ENCODE data around the gene TBCA. TPM values are rescaled to one million over a fixed set of nuclear protein-coding genes. Genes with fewer than 3 reads are reported as not detected.
"Not testable (repeated sequence)": the region's sequence is repeated elsewhere in the genome, so short reads cannot be mapped to it uniquely, and the experiment has no call there.

Gene TBCA
- total RNA-seq, 2 experiments from 2014 or later, result 174 to 268 TPM

DNA sequence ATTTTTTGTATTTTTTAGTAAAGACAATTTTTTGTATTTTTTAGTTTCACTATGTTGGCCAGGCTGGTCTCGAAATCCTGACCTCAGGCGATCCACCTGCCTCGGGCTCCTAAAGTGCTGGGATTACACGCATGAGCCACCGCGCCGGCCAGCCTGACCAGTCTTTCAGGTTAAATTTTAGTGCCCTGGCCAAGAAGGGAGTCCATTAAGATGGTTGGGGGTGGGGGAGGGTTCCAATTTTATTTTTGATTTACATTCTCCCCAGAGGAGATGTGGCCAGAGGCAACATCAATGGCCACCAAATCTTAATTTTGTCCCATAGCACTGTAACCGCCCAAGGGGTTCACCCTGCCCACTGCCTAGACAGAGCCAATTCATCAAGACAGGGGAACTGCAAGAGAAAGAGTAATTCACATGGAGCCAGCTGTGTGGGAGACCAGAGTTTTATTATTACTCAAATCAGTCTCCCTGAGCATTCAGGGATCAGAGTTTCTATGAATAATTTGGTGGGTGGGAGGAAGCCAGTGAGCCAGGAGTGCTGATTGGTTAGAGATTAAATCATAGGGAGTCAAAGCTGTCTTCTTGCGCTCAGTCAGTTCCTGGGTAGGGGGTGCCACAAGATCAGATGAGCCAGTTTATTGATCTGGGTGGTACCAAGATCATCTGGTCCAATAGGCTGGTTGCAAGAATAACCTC, 24.7 kb downstream of the TBCA start:
- DNase-seq (ENCODE audit: low spot score), result no peak
- Histone ChIP-seq H4K20me1 (ENCODE audit: insufficient read depth, low read length) (peaks cover 4% of the 10 kb centered on the region; the same call in 1 of the 2 replicates), H3K4me2 (ENCODE audit: low read length) (no peak overlapping the region), H3K9me2 (ENCODE audit: insufficient read depth, low read length) (no peaks in the 10 kb centered on the region), H3K4me3 (ENCODE audit: low read depth, low read length, poor library complexity, severe bottlenecking) (no peak overlapping the region), H3K9me3 (ENCODE audit: low read length) (0 out of 2 replicates have a peak, but pooled peaks cover 5% of the 10 kb centered on the region), H3K27ac (ENCODE audit: low read depth, low read length, poor library complexity, severe bottlenecking) (no peak overlapping the region), H3K4me1 (ENCODE audit: insufficient read depth, low read length, poor library complexity, severe bottlenecking) (no peaks in the 10 kb centered on the region), H2AFZ (ENCODE audit: low read length) (no peak overlapping the region), H3K79me2 (ENCODE audit: insufficient read depth, low read depth, low read length) (peaks cover 98% of the 10 kb centered on the region), H3K36me3 (ENCODE audit: insufficient read depth, low read length) (peaks cover 10% of the 10 kb centered on the region)
- intact Hi-C loops (cut with micrococcal nuclease; ENCODE audit: unreplicated experiment), result no loop called here
- TF ChIP-seq EZH2phosphoT487 (IDR thresholded peaks at IDR 0.05; ENCODE audit: borderline replicate concordance, low read depth, low read length), result no peak
- TF ChIP-seq, protein P1, sequence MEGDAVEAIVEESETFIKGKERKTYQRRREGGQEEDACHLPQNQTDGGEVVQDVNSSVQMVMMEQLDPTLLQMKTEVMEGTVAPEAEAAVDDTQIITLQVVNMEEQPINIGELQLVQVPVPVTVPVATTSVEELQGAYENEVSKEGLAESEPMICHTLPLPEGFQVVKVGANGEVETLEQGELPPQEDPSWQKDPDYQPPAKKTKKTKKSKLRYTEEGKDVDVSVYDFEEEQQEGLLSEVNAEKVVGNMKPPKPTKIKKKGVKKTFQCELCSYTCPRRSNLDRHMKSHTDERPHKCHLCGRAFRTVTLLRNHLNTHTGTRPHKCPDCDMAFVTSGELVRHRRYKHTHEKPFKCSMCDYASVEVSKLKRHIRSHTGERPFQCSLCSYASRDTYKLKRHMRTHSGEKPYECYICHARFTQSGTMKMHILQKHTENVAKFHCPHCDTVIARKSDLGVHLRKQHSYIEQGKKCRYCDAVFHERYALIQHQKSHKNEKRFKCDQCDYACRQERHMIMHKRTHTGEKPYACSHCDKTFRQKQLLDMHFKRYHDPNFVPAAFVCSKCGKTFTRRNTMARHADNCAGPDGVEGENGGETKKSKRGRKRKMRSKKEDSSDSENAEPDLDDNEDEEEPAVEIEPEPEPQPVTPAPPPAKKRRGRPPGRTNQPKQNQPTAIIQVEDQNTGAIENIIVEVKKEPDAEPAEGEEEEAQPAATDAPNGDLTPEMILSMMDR (conservative IDR thresholded peaks at IDR 0.05; ENCODE audit: low read length), result no peak
- BruUV-seq (replicated peaks), result no TSS peak
- ChIA-PET CTCF (ENCODE audit: unreplicated experiment) (no interaction called here), POLR2A (interaction anchor here (0.6 to 0.7 kb wide), 2 partner anchors 13 to 225 kb away, joined by 3 read pairs; no protein-coding TSS in a partner anchor)

DNA sequence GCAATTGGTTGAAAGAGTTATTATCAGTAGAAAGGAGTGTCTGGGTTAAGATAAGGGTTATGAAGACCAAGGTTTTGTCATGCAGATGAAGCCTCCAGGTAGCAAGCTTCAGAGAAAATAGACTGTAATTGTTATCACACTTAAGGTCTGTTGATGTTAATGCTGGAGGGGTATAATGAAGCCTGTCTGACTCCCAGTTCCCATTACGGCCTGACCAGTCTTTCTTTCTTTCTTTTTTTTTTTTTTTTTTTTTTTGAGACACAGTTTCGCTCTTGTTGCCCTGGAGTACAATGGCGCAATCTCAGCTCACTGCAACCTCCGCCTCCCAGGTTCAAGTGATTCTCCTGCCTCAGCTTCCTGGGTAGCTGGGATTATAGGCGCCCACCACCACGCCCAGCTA, 25.2 kb downstream of the TBCA start:
- H3K9me3 ChIP-seq (ENCODE audit: low read length); H2AFZ ChIP-seq (ENCODE audit: low read length); DNase-seq (ENCODE audit: low spot score); H4K20me1 ChIP-seq (ENCODE audit: insufficient read depth, low read length); BruUV-seq (replicated peaks); H3K27ac ChIP-seq (ENCODE audit: low read depth, low read length, poor library complexity, severe bottlenecking); CTCF ChIA-PET (ENCODE audit: unreplicated experiment); H3K9me2 ChIP-seq (ENCODE audit: insufficient read depth, low read length); H3K36me3 ChIP-seq (ENCODE audit: insufficient read depth, low read length); intact Hi-C loops (cut with micrococcal nuclease; ENCODE audit: unreplicated experiment); H3K4me1 ChIP-seq (ENCODE audit: insufficient read depth, low read length, poor library complexity, severe bottlenecking); H3K4me3 ChIP-seq (ENCODE audit: low read depth, low read length, poor library complexity, severe bottlenecking); H3K4me2 ChIP-seq (ENCODE audit: low read length): not testable (repeated sequence)
- POLR2A ChIA-PET, result interaction anchor here (0.8 kb wide), 1 partner anchor 65 kb away, joined by 3 read pairs; no protein-coding TSS in a partner anchor
- peaks cover 98% of the 10 kb centered on the region for H3K79me2 ChIP-seq (ENCODE audit: insufficient read depth, low read depth, low read length)

DNA sequence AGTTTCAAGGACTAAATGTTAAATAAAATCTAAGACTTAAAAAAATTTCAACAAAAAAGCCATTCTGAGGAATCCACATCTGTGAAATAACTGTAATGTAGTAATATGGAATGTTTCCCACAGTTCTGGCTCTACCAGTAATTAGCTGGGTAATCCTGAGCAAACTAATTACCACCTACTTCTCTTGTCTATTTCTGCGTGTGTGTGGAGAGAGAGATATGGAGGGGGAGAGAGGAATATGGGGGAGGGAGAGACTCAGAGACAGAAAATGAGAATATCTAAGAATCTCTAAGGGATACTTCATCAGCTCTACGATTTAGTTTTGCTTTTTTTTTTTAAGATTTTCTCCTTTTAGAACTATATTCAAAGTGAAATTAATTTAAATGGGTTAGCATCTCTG, 28.0 kb downstream of the TBCA start:
- Histone ChIP-seq H3K9me3 (ENCODE audit: low read length) (no peaks in the 10 kb centered on the region), H2AFZ (ENCODE audit: low read length) (no peak overlapping the region), H3K9me2 (ENCODE audit: insufficient read depth, low read length) (no peaks in the 10 kb centered on the region), H3K27ac (ENCODE audit: low read depth, low read length, poor library complexity, severe bottlenecking) (no peak overlapping the region), H3K4me2 (ENCODE audit: low read length) (no peak overlapping the region), H4K20me1 (ENCODE audit: insufficient read depth, low read length) (0 out of 2 replicates have a peak, but pooled peaks cover 5% of the 10 kb centered on the region), H3K4me1 (ENCODE audit: insufficient read depth, low read length, poor library complexity, severe bottlenecking) (no peaks in the 10 kb centered on the region), H3K79me2 (ENCODE audit: insufficient read depth, low read depth, low read length) (peaks cover 93% of the 10 kb centered on the region), H3K36me3 (ENCODE audit: insufficient read depth, low read length) (peaks cover 21% of the 10 kb centered on the region), H3K4me3 (ENCODE audit: low read depth, low read length, poor library complexity, severe bottlenecking) (no peak overlapping the region)
- no peak for DNase-seq (ENCODE audit: low spot score)
- intact Hi-C loops (cut with micrococcal nuclease; ENCODE audit: unreplicated experiment), result no loop called here
- no TSS peak for BruUV-seq (replicated peaks)
- CTCF ChIA-PET (ENCODE audit: unreplicated experiment), result no interaction called here
- TF ChIP-seq EZH2phosphoT487 (IDR thresholded peaks at IDR 0.05; ENCODE audit: borderline replicate concordance, low read depth, low read length), result no peak
- TF ChIP-seq, protein P1 (conservative IDR thresholded peaks at IDR 0.05; ENCODE audit: low read length), result no peak
- POLR2A ChIA-PET, result interaction anchor here (0.7 to 1.1 kb wide), 2 partner anchors 19 to 21 kb away, joined by 3 read pairs; no protein-coding TSS in a partner anchor
